Right renal pelvis (tissue), 4 donors: ENCODE data around the gene RFC2. TPM values are rescaled to one million over a fixed set of nuclear protein-coding genes. Genes with fewer than 3 reads are reported as not detected.
A peak's percentile ranks its signal among the peaks of the same experiment; 100 is the strongest.
"Not testable (repeated sequence)": the region's sequence is repeated elsewhere in the genome, so short reads cannot be mapped to it uniquely, and the experiment has no call there.

Experiments
- DNase-seq, 4 donors: peaks; one replicate each; pipeline ENCODE4 v3.0.0-alpha.2; 2013; ENCODE audit warnings: low read depth in 4 of 4, low spot score in 3 of 4, missing footprints in 1 of 4
- polyA plus RNA-seq, 4 donors: library from polyadenylated mRNA; unstranded; fragments of 120-200 nt; gene quantifications; one replicate each; pipeline ENCODE4 v1.2.1, GENCODE V29; 2013; ENCODE audit not compliant: insufficient read length in 4 of 4

RFC2 gene
- polyA plus RNA-seq, 4 donors = 38.7 to 50.4 (median 48.3) TPM

GRCh38 chr7:74283858-74284447, 29.8 kb upstream of the RFC2 start:
- DNase-seq = no peak

- DNase-seq = no peak
Observed at GRCh38 chr7:74282748-74283459, 28.7 kb upstream of the RFC2 start.

- DNase-seq = no peak
Observed at GRCh38 chr7:74280985-74281384, 26.8 kb upstream of the RFC2 start.

GRCh38 chr7:74277636-74278035, 23.4 kb upstream of the RFC2 start:
- DNase-seq = no peak

- no peak for DNase-seq
Observed at GRCh38 chr7:74275401-74275881, 21.2 kb upstream of the RFC2 start.

GRCh38 chr7:74272305-74273038, 18.3 kb upstream of the RFC2 start:
- DNase-seq = peak in 3 of 4 donors; percentile 69 to 79 (median 74)

GRCh38 chr7:74271742-74272141, 17.5 kb upstream of the RFC2 start:
- no peak for DNase-seq

GRCh38 chr7:74269757-74270277, 15.6 kb upstream of the RFC2 start:
- DNase-seq = peak in 3 of 4 donors; percentile 72 to 81 (median 75)

GRCh38 chr7:74267756-74268565, 13.8 kb upstream of the RFC2 start:
- DNase-seq = no peak

- no peak for DNase-seq
Observed at GRCh38 chr7:74266191-74266963, 12.2 kb upstream of the RFC2 start.

GRCh38 chr7:74263399-74264120, 9.4 kb upstream of the RFC2 start:
- DNase-seq = no peak

GRCh38 chr7:74262639-74263398, 8.6 kb upstream of the RFC2 start:
- no peak for DNase-seq

GRCh38 chr7:74258639-74259038, 4.4 kb upstream of the RFC2 start:
- DNase-seq = no peak

- DNase-seq = no peak
Observed at GRCh38 chr7:74256491-74257408, 2.6 kb upstream of the RFC2 start.

- not testable (repeated sequence) for DNase-seq
Observed at GRCh38 chr7:74255461-74255860, 1.3 kb upstream of the RFC2 start.

GRCh38 chr7:74254858-74255379, 720 bp upstream of the RFC2 start:
- DNase-seq = no peak

- no peak for DNase-seq
Observed at GRCh38 chr7:74253835-74254128, 417 bp downstream of the RFC2 start.
